ENCODE data around the gene SLC10A3.

SLC10A3 gene

GRCh38 chrX:154469880-154470279 is 20.5 kb downstream of the SLC10A3 start:
- Mint-ChIP-seq H3K27me3 (no peaks in the 10 kb centered on the region), H3K27ac (no peak overlapping the region), H3K36me3 (peaks cover 7% of the 10 kb centered on the region), H3K9me3 (no peaks in the 10 kb centered on the region), H3K4me3 (no peak overlapping the region), H3K4me1 (no peaks in the 10 kb centered on the region)
- ATAC-seq (ENCODE audit: low read depth): no peak
- no peak for DNase-seq (ENCODE audit: low spot score in 2 of 2)

GRCh38 chrX:154469114-154469513 is 21.3 kb downstream of the SLC10A3 start:
- no peak overlapping the region for H3K4me3 Mint-ChIP-seq

GRCh38 chrX:154468217-154468616 is 22.2 kb downstream of the SLC10A3 start:
- Mint-ChIP-seq H3K36me3 (peaks cover 5% of the 10 kb centered on the region), H3K27me3 (no peaks in the 10 kb centered on the region), H3K4me3 (no peak overlapping the region), H3K27ac (no peak overlapping the region), H3K4me1 (no peaks in the 10 kb centered on the region), H3K9me3 (no peaks in the 10 kb centered on the region)
- ATAC-seq (ENCODE audit: low read depth) (no peak), DNase-seq (ENCODE audit: low spot score in 2 of 2) (no peak)

More at GRCh38 chrX:154469114-154469513, 21.3 kb downstream of the SLC10A3 start:
- H3K27me3 Mint-ChIP-seq: no peaks in the 10 kb centered on the region
- H3K27ac Mint-ChIP-seq: no peak overlapping the region
- no peak for ATAC-seq (ENCODE audit: low read depth)
- DNase-seq (ENCODE audit: low spot score in 2 of 2): no peak
- H3K36me3 Mint-ChIP-seq: peaks cover 7% of the 10 kb centered on the region
- H3K9me3 Mint-ChIP-seq: no peaks in the 10 kb centered on the region
- H3K4me1 Mint-ChIP-seq: no peaks in the 10 kb centered on the region

GRCh38 chrX:154467556-154467955 is 22.9 kb downstream of the SLC10A3 start:
- no peak for DNase-seq (ENCODE audit: low spot score in 2 of 2)
- Mint-ChIP-seq H3K4me3 (no peak overlapping the region), H3K4me1 (peaks cover 3% of the 10 kb centered on the region), H3K9me3 (no peaks in the 10 kb centered on the region), H3K27me3 (no peaks in the 10 kb centered on the region), H3K27ac (no peak overlapping the region), H3K36me3 (peaks cover 7% of the 10 kb centered on the region)
- no peak for ATAC-seq (ENCODE audit: low read depth)

GRCh38 chrX:154466907-154467306 is 23.5 kb downstream of the SLC10A3 start:
- H3K4me1 Mint-ChIP-seq: peaks cover 3% of the 10 kb centered on the region
- H3K4me3 Mint-ChIP-seq: no peak overlapping the region
- DNase-seq (ENCODE audit: low spot score in 2 of 2): no peak
- peaks cover 7% of the 10 kb centered on the region for H3K36me3 Mint-ChIP-seq
- H3K9me3 Mint-ChIP-seq: no peaks in the 10 kb centered on the region
- ATAC-seq (ENCODE audit: low read depth): no peak
- H3K27ac Mint-ChIP-seq: no peak overlapping the region
- H3K27me3 Mint-ChIP-seq: no peaks in the 10 kb centered on the region

- peaks cover 10% of the 10 kb centered on the region for H3K36me3 Mint-ChIP-seq
Observed at GRCh38 chrX:154466036-154466435, 24.4 kb downstream of the SLC10A3 start.

GRCh38 chrX:154465601-154466000 is 24.8 kb downstream of the SLC10A3 start:
- Mint-ChIP-seq H3K4me3 (no peak overlapping the region), H3K36me3 (peaks cover 8% of the 10 kb centered on the region), H3K9me3 (no peaks in the 10 kb centered on the region), H3K27ac (no peak overlapping the region), H3K27me3 (no peaks in the 10 kb centered on the region), H3K4me1 (peaks cover 6% of the 10 kb centered on the region)
- ATAC-seq (ENCODE audit: low read depth): no peak
- no peak for DNase-seq (ENCODE audit: low spot score in 2 of 2)

More at GRCh38 chrX:154466036-154466435, 24.4 kb downstream of the SLC10A3 start:
- peaks cover 6% of the 10 kb centered on the region for H3K4me1 Mint-ChIP-seq
- no peak overlapping the region for H3K27ac Mint-ChIP-seq
- H3K27me3 Mint-ChIP-seq: no peaks in the 10 kb centered on the region
- H3K4me3 Mint-ChIP-seq: no peak overlapping the region
- no peaks in the 10 kb centered on the region for H3K9me3 Mint-ChIP-seq
- ATAC-seq (ENCODE audit: low read depth) (no peak), DNase-seq (ENCODE audit: low spot score in 2 of 2) (no peak)

GRCh38 chrX:154464806-154465365 is 25.5 kb downstream of the SLC10A3 start:
- H3K27me3 Mint-ChIP-seq: no peaks in the 10 kb centered on the region
- H3K36me3 Mint-ChIP-seq: peaks cover 8% of the 10 kb centered on the region
- H3K4me3 Mint-ChIP-seq: no peak overlapping the region
- peaks cover 10% of the 10 kb centered on the region for H3K4me1 Mint-ChIP-seq
- ATAC-seq (ENCODE audit: low read depth): no peak
- no peaks in the 10 kb centered on the region for H3K9me3 Mint-ChIP-seq
- no peak overlapping the region for H3K27ac Mint-ChIP-seq
- no peak for DNase-seq (ENCODE audit: low spot score in 2 of 2)

GRCh38 chrX:154463611-154464220 is 26.7 kb downstream of the SLC10A3 start:
- DNase-seq (ENCODE audit: low spot score in 2 of 2): no peak
- no peaks in the 10 kb centered on the region for H3K27me3 Mint-ChIP-seq
- H3K4me3 Mint-ChIP-seq: no peak overlapping the region
- peaks cover 14% of the 10 kb centered on the region for H3K4me1 Mint-ChIP-seq
- ATAC-seq (ENCODE audit: low read depth): no peak
- H3K9me3 Mint-ChIP-seq: no peaks in the 10 kb centered on the region
- H3K36me3 Mint-ChIP-seq: peaks cover 8% of the 10 kb centered on the region
- H3K27ac Mint-ChIP-seq: no peak overlapping the region

- H3K36me3 Mint-ChIP-seq: peaks cover 8% of the 10 kb centered on the region
- DNase-seq (ENCODE audit: low spot score in 2 of 2) (no peak), ATAC-seq (ENCODE audit: low read depth) (no peak)
- H3K9me3 Mint-ChIP-seq: no peaks in the 10 kb centered on the region
- no peaks in the 10 kb centered on the region for H3K27me3 Mint-ChIP-seq
- no peak overlapping the region for H3K27ac Mint-ChIP-seq
- H3K4me1 Mint-ChIP-seq: peaks cover 15% of the 10 kb centered on the region
- no peak overlapping the region for H3K4me3 Mint-ChIP-seq
Observed at GRCh38 chrX:154462396-154462795, 28.0 kb downstream of the SLC10A3 start.

GRCh38 chrX:154460326-154460725 is 30.1 kb downstream of the SLC10A3 start:
- Mint-ChIP-seq H3K9me3 (no peaks in the 10 kb centered on the region), H3K4me1 (peaks cover 17% of the 10 kb centered on the region), H3K36me3 (peaks cover 6% of the 10 kb centered on the region), H3K27ac (no peak overlapping the region), H3K4me3 (peak overlapping the region; percentile 69), H3K27me3 (no peaks in the 10 kb centered on the region)
- ATAC-seq (ENCODE audit: low read depth) (no peak), DNase-seq (ENCODE audit: low spot score in 2 of 2) (no peak)

GRCh38 chrX:154459832-154460231 is 30.6 kb downstream of the SLC10A3 start:
- no peaks in the 10 kb centered on the region for H3K27me3 Mint-ChIP-seq
- ATAC-seq (ENCODE audit: low read depth) (no peak), DNase-seq (ENCODE audit: low spot score in 2 of 2) (no peak)
- H3K27ac Mint-ChIP-seq: no peak overlapping the region
- H3K4me3 Mint-ChIP-seq: peak overlapping the region; percentile 69
- peaks cover 6% of the 10 kb centered on the region for H3K36me3 Mint-ChIP-seq
- no peaks in the 10 kb centered on the region for H3K9me3 Mint-ChIP-seq
- peaks cover 17% of the 10 kb centered on the region for H3K4me1 Mint-ChIP-seq

- Mint-ChIP-seq H3K4me1 (peaks cover 17% of the 10 kb centered on the region), H3K27ac (no peak overlapping the region), H3K4me3 (peak overlapping the region; percentile 83), H3K27me3 (no peaks in the 10 kb centered on the region), H3K9me3 (no peaks in the 10 kb centered on the region), H3K36me3 (peaks cover 6% of the 10 kb centered on the region)
- DNase-seq (ENCODE audit: low spot score in 2 of 2) (no peak), ATAC-seq (ENCODE audit: low read depth) (peak; percentile 17)
Observed at GRCh38 chrX:154458954-154459778, 31.3 kb downstream of the SLC10A3 start.

- Mint-ChIP-seq H3K9me3 (no peaks in the 10 kb centered on the region), H3K4me1 (peaks cover 17% of the 10 kb centered on the region), H3K4me3 (peak within 1 kb of the TSS; percentile 95), H3K27me3 (no peaks in the 10 kb centered on the region), H3K36me3 (peaks cover 6% of the 10 kb centered on the region), H3K27ac (peak within 1 kb of the TSS; percentile 96)
- DNase-seq (ENCODE audit: low spot score in 2 of 2) (peak; percentile 76 to 81), ATAC-seq (ENCODE audit: low read depth) (peak; percentile 78)
Observed at GRCh38 chrX:154458116-154458953, 32.1 kb downstream of the SLC10A3 start, which contains the start of gene PLXNA3. PLXNA3 (plus strand) TSS chrX:154458281; CDS start chrX:154460184, 1,903 bp downstream.
